Measurements from ENCODE around the gene DNAJB11. TPM values are rescaled to one million over a fixed set of nuclear protein-coding genes. Genes with fewer than 3 reads are reported as not detected.

DNAJB11 gene
- total RNA-seq, 1 experiment from 2014 or later: 71.3 TPM

DNA sequence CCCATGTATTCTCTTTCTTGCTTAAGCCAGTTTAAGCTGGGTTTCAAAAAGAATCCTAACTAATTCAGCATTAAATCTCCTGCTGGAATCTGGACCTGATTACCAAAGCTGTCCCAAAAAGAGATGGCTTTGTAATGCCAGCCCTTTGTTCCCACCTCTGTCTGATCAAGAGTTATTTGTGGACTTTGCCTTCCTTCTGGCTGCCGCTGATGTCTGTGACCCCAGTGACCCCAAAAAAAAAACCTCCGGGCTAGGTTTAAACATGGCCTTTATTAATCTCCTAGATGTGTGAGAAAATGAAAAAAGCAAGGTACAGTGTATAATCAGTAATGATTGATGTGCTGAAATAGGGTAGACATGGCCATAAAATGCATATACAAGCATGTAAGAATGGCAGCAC is 47.1 kb upstream of the DNAJB11 start:
- H3F3A ChIP-seq (ENCODE audit: insufficient read depth, low read depth): no peaks in the 10 kb centered on the region
- no peak overlapping the region for H2AFZ ChIP-seq
- TF ChIP-seq CTCF (conservative IDR thresholded peaks at IDR 0.05) (no peak), EZH2 (IDR thresholded peaks at IDR 0.05; ENCODE audit: low read depth) (no peak)
- H3K79me2 ChIP-seq (ENCODE audit: low read depth): no peaks in the 10 kb centered on the region
- H3K9me3 ChIP-seq (ENCODE audit: insufficient read depth, low read depth): no peaks in the 10 kb centered on the region
- ChIA-PET POLR2A (ENCODE audit: unreplicated experiment) (no interaction called here), CTCF (no interaction called here)
- H3K36me3 ChIP-seq (ENCODE audit: low read depth): no peaks in the 10 kb centered on the region
- no peak overlapping the region for H3K27ac ChIP-seq
- no peak overlapping the region for H3K4me2 ChIP-seq
- BruUV-seq (replicated peaks): no TSS peak
- intact Hi-C loops (cut with micrococcal nuclease; ENCODE audit: unreplicated experiment): no loop called here
- no peaks in the 10 kb centered on the region for H3K9me2 ChIP-seq (ENCODE audit: insufficient read depth)
- H3K4me1 ChIP-seq (replicated peaks; ENCODE audit: insufficient read depth): no peaks in the 10 kb centered on the region
- H3K4me3 ChIP-seq: no peak overlapping the region
- H3K27me3 ChIP-seq (ENCODE audit: insufficient read depth, low read depth): peaks cover 95% of the 10 kb centered on the region
- DNase-seq: no peak
- H4K20me1 ChIP-seq (ENCODE audit: insufficient read depth): no peaks in the 10 kb centered on the region

- intact Hi-C loops (cut with micrococcal nuclease; ENCODE audit: unreplicated experiment): no loop called here
- Histone ChIP-seq H3K9me2 (ENCODE audit: insufficient read depth) (no peaks in the 10 kb centered on the region), H3K36me3 (ENCODE audit: low read depth) (no peaks in the 10 kb centered on the region), H3K9me3 (ENCODE audit: insufficient read depth, low read depth) (no peaks in the 10 kb centered on the region), H3F3A (ENCODE audit: insufficient read depth, low read depth) (no peaks in the 10 kb centered on the region), H3K4me1 (replicated peaks; ENCODE audit: insufficient read depth) (no peaks in the 10 kb centered on the region), H3K27me3 (ENCODE audit: insufficient read depth, low read depth) (peaks cover 90% of the 10 kb centered on the region), H3K4me3 (no peak overlapping the region), H3K79me2 (ENCODE audit: low read depth) (no peaks in the 10 kb centered on the region), H3K27ac (no peak overlapping the region), H2AFZ (no peak overlapping the region), H4K20me1 (ENCODE audit: insufficient read depth) (no peaks in the 10 kb centered on the region), H3K4me2 (no peak overlapping the region)
- no TSS peak for BruUV-seq (replicated peaks)
- ChIA-PET CTCF (no interaction called here), POLR2A (ENCODE audit: unreplicated experiment) (no interaction called here)
- no peak for DNase-seq
- TF ChIP-seq CTCF (conservative IDR thresholded peaks at IDR 0.05) (no peak), EZH2 (IDR thresholded peaks at IDR 0.05; ENCODE audit: low read depth) (no peak)
Measured at GRCh38 chr3:186524616-186525015, 45.9 kb upstream of the DNAJB11 start.

DNA sequence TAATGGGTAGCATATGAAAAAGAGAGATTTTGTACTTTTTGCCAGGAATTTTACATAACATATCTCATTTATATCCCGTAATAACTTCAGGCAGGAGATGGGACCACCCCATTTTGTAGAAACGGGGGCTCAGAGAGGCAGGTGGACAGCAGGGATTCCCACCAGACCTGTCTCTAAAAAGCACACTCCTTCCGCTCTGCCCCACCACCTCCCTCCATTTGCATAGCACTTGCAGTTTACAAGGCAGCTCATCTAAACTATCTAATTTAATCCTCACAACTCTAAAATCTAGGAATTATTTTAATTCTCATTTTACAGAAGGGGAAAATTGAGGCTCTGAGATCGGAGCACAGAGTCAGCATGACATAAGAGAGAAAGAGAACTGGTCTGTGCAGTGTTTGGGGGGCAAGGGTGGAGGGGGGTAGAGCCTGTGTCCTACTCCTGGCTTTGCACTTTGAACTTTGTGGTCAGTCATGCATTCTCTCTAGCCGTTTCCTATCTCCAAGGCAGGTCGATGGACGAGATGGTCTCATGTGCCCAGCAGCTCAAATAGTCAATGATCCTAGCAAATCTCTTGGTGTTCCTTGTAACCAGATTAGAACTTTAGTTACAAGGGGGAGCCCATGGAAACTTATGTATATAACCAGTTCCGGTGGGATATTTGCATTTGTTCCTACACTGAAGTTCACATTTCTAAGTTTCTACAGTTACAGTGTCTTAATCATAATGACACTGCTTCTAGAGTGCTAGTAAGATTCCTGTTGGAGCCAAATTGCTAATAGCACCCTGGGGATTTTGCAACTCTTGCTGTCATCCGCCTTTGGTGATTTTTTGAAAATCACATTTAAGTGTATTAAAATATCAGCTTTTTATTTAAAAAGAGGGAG is 44.9 kb upstream of the DNAJB11 start:
- no peaks in the 10 kb centered on the region for H4K20me1 ChIP-seq (ENCODE audit: insufficient read depth)
- no TSS peak for BruUV-seq (replicated peaks)
- CTCF ChIA-PET: no interaction called here
- H3K27me3 ChIP-seq (ENCODE audit: insufficient read depth, low read depth): peaks cover 85% of the 10 kb centered on the region
- no peaks in the 10 kb centered on the region for H3K9me3 ChIP-seq (ENCODE audit: insufficient read depth, low read depth)
- TF ChIP-seq CTCF (conservative IDR thresholded peaks at IDR 0.05) (no peak), EZH2 (IDR thresholded peaks at IDR 0.05; ENCODE audit: low read depth) (no peak)
- H3K4me3 ChIP-seq: no peak overlapping the region
- DNase-seq: no peak
- H3K4me2 ChIP-seq: no peak overlapping the region
- POLR2A ChIA-PET (ENCODE audit: unreplicated experiment): no interaction called here
- no peaks in the 10 kb centered on the region for H3K9me2 ChIP-seq (ENCODE audit: insufficient read depth)
- no peak overlapping the region for H3K27ac ChIP-seq
- intact Hi-C loops (cut with micrococcal nuclease; ENCODE audit: unreplicated experiment): no loop called here
- H3K79me2 ChIP-seq (ENCODE audit: low read depth): no peaks in the 10 kb centered on the region
- H3K4me1 ChIP-seq (replicated peaks; ENCODE audit: insufficient read depth): no peaks in the 10 kb centered on the region
- H3F3A ChIP-seq (ENCODE audit: insufficient read depth, low read depth): no peaks in the 10 kb centered on the region
- H2AFZ ChIP-seq: no peak overlapping the region
- H3K36me3 ChIP-seq (ENCODE audit: low read depth): no peaks in the 10 kb centered on the region
